ENCODE results near the gene GMNN. TPM values are rescaled to one million over a fixed set of nuclear protein-coding genes. Genes with fewer than 3 reads are reported as not detected.

Gene GMNN
- total and polyA plus RNA-seq, 4 donors = 5.3 to 13.1 (median 8.5) TPM

- DNase-seq (no peak), ATAC-seq (ENCODE audit: low FRiP score) (no peak)
- Histone ChIP-seq H3K9me3 (ENCODE audit: control insufficient read depth, low read length) (no peaks in the 10 kb centered on the region), H3K36me3 (ENCODE audit: control insufficient read depth in 1 of 2, insufficient read depth in 2 of 2, low read length in 1 of 2) (no peaks in the 10 kb centered on the region), H3K27me3 (ENCODE audit: control insufficient read depth in 1 of 2, insufficient read depth in 2 of 2, low read length in 1 of 2) (no peaks in the 10 kb centered on the region), H3K4me3 (ENCODE audit: low read length in 2 of 2) (no peak overlapping the region), H3K27ac (ENCODE audit: low read depth in 1 of 2, low read length in 2 of 2) (no peak overlapping the region), H3K4me1 (ENCODE audit: control insufficient read depth in 1 of 2, insufficient read depth in 2 of 2, low read length in 2 of 2) (no peaks in the 10 kb centered on the region)
- WGBS, 2 donors = 89 to 93% methylated on average over 4 of the region's 4 CpGs
- intact Hi-C loops (cut with DNase I) = no loop called here
These were observed 5.5 kb downstream of the GMNN start for GRCh38 chr6:24780206-24780605.

GRCh38 chr6:24788031-24788665 lies 13.4 kb downstream of the GMNN start:
- H3K27me3 ChIP-seq (ENCODE audit: control insufficient read depth in 1 of 2, insufficient read depth in 2 of 2, low read length in 1 of 2) = no peaks in the 10 kb centered on the region

GRCh38 chr6:24795106-24795505 lies 20.4 kb downstream of the GMNN start:
- DNase-seq (no peak), ATAC-seq (ENCODE audit: low FRiP score) (no peak)
- no peak overlapping the region for H3K27ac ChIP-seq (ENCODE audit: low read depth in 1 of 2, low read length in 2 of 2)
- H3K36me3 ChIP-seq (ENCODE audit: control insufficient read depth in 1 of 2, insufficient read depth in 2 of 2, low read length in 1 of 2) = no peaks in the 10 kb centered on the region
- H3K9me3 ChIP-seq (ENCODE audit: control insufficient read depth, low read length) = peaks cover 1% of the 10 kb centered on the region
- H3K27me3 ChIP-seq (ENCODE audit: control insufficient read depth in 1 of 2, insufficient read depth in 2 of 2, low read length in 1 of 2) = no peaks in the 10 kb centered on the region
- WGBS, 2 donors = 81 to 85% methylated on average over 2 of the region's 2 CpGs
- no peak overlapping the region for H3K4me3 ChIP-seq (ENCODE audit: low read length in 2 of 2)
- intact Hi-C loops (cut with DNase I) = no loop called here
- no peaks in the 10 kb centered on the region for H3K4me1 ChIP-seq (ENCODE audit: control insufficient read depth in 1 of 2, insufficient read depth in 2 of 2, low read length in 2 of 2)

More at GRCh38 chr6:24788031-24788665, 13.4 kb downstream of the GMNN start:
- H3K4me1 ChIP-seq (ENCODE audit: control insufficient read depth in 1 of 2, insufficient read depth in 2 of 2, low read length in 2 of 2) = no peaks in the 10 kb centered on the region
- no peaks in the 10 kb centered on the region for H3K36me3 ChIP-seq (ENCODE audit: control insufficient read depth in 1 of 2, insufficient read depth in 2 of 2, low read length in 1 of 2)
- no peak overlapping the region for H3K27ac ChIP-seq (ENCODE audit: low read depth in 1 of 2, low read length in 2 of 2)
- intact Hi-C loops (cut with DNase I) = no loop called here
- ATAC-seq (ENCODE audit: low FRiP score) (no peak), DNase-seq (no peak)
- H3K9me3 ChIP-seq (ENCODE audit: control insufficient read depth, low read length) = no peaks in the 10 kb centered on the region
- no peak overlapping the region for H3K4me3 ChIP-seq (ENCODE audit: low read length in 2 of 2)
- 89 to 93% methylated on average over 4 of the region's 4 CpGs for WGBS, 2 donors

GRCh38 chr6:24796616-24797290 lies 22.0 kb downstream of the GMNN start:
- Histone ChIP-seq H3K27ac (ENCODE audit: low read depth in 1 of 2, low read length in 2 of 2) (no peak overlapping the region), H3K4me1 (ENCODE audit: control insufficient read depth in 1 of 2, insufficient read depth in 2 of 2, low read length in 2 of 2) (no peaks in the 10 kb centered on the region), H3K9me3 (ENCODE audit: control insufficient read depth, low read length) (peaks cover 1% of the 10 kb centered on the region), H3K27me3 (ENCODE audit: control insufficient read depth in 1 of 2, insufficient read depth in 2 of 2, low read length in 1 of 2) (no peaks in the 10 kb centered on the region), H3K4me3 (ENCODE audit: low read length in 2 of 2) (no peak overlapping the region), H3K36me3 (ENCODE audit: control insufficient read depth in 1 of 2, insufficient read depth in 2 of 2, low read length in 1 of 2) (no peaks in the 10 kb centered on the region)
- DNase-seq (no peak), ATAC-seq (ENCODE audit: low FRiP score) (no peak)
- intact Hi-C loops (cut with DNase I) = no loop called here
- WGBS, 2 donors = 95 to 96% methylated on average over 6 of the region's 6 CpGs

DNA sequence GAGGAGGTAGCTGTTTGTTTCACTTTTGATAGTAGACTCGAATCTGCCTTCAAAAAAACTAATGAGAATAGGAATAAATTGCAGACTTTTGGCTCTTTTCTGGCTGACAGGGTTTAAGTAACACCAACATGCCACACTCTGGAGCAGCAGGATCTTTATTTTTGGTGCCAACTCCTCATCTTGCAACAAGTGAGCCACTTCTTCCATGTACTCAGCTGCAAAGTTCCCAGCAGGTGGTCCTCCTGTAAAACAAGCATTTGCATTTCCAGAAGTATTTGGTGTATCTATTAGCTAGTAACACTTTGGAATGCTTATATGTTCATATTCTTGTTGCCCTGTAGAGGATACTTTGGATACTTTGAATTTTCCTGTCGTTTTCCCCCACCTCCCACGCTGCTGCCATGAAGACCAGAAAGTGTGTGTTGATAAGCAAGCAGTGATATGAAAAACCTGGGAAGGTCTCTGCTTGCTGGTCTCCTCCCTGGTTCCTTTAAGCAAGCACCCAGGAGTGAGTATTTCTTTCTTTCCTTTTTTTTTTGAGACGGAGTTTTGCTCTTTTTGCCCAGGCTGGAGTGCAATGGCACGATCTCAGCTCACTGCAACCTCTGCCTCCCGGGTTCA lies 23.0 kb downstream of the GMNN start:
- Histone ChIP-seq H3K27ac (ENCODE audit: low read depth in 1 of 2, low read length in 2 of 2) (no peak overlapping the region), H3K27me3 (ENCODE audit: control insufficient read depth in 1 of 2, insufficient read depth in 2 of 2, low read length in 1 of 2) (no peaks in the 10 kb centered on the region), H3K4me3 (ENCODE audit: low read length in 2 of 2) (no peak overlapping the region), H3K36me3 (ENCODE audit: control insufficient read depth in 1 of 2, insufficient read depth in 2 of 2, low read length in 1 of 2) (no peaks in the 10 kb centered on the region), H3K9me3 (ENCODE audit: control insufficient read depth, low read length) (peaks cover 1% of the 10 kb centered on the region), H3K4me1 (ENCODE audit: control insufficient read depth in 1 of 2, insufficient read depth in 2 of 2, low read length in 2 of 2) (no peaks in the 10 kb centered on the region)
- intact Hi-C loops (cut with DNase I) = no loop called here
- no peak for ATAC-seq (ENCODE audit: low FRiP score)
- WGBS, 2 donors = 59 to 66% methylated on average over 6 of the region's 6 CpGs
- no peak for DNase-seq

- no peak for ATAC-seq (ENCODE audit: low FRiP score)
- H3K4me1 ChIP-seq (ENCODE audit: control insufficient read depth in 1 of 2, insufficient read depth in 2 of 2, low read length in 2 of 2) = no peaks in the 10 kb centered on the region
- DNase-seq = no peak
- no peak within 1 kb of the TSS for H3K4me3 ChIP-seq (ENCODE audit: low read length in 2 of 2)
- no peak within 1 kb of the TSS for H3K27ac ChIP-seq (ENCODE audit: low read depth in 1 of 2, low read length in 2 of 2)
- 83 to 86% methylated on average over 13 of the region's 13 CpGs for WGBS, 2 donors
- intact Hi-C loops (cut with DNase I) = no loop called here
- H3K27me3 ChIP-seq (ENCODE audit: control insufficient read depth in 1 of 2, insufficient read depth in 2 of 2, low read length in 1 of 2) = no peaks in the 10 kb centered on the region
- H3K36me3 ChIP-seq (ENCODE audit: control insufficient read depth in 1 of 2, insufficient read depth in 2 of 2, low read length in 1 of 2) = no peaks in the 10 kb centered on the region
- H3K9me3 ChIP-seq (ENCODE audit: control insufficient read depth, low read length) = peaks cover 1% of the 10 kb centered on the region
These were observed 24.2 kb downstream of the GMNN start, which contains the start of gene ARMH2 for GRCh38 chr6:24798740-24799540. Gene ARMH2 (minus strand): TSS chr6:24798917. CDS start chr6:24798857, 60 bp downstream.

DNA sequence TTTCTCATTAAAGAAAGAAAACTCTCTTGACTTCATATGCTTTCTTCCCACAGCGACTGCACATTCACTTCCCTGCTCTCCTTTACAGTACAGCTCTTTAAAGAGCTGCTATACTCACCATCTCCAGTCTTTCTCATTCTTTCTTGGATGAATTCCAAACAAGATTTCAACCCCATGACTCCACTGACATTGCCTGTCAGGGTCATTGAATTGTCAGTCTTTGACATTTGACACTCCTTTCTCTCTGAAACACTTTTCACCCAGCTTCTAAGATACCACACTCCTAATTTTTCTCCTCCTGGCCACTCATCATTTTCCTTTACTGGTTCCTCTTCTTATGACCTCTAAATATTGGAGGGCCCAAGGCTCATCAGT lies 24.8 kb downstream of the GMNN start:
- Histone ChIP-seq H3K9me3 (ENCODE audit: control insufficient read depth, low read length) (peaks cover 1% of the 10 kb centered on the region), H3K4me3 (ENCODE audit: low read length in 2 of 2) (no peak overlapping the region), H3K27ac (ENCODE audit: low read depth in 1 of 2, low read length in 2 of 2) (no peak overlapping the region), H3K4me1 (ENCODE audit: control insufficient read depth in 1 of 2, insufficient read depth in 2 of 2, low read length in 2 of 2) (no peaks in the 10 kb centered on the region), H3K27me3 (ENCODE audit: control insufficient read depth in 1 of 2, insufficient read depth in 2 of 2, low read length in 1 of 2) (no peaks in the 10 kb centered on the region), H3K36me3 (ENCODE audit: control insufficient read depth in 1 of 2, insufficient read depth in 2 of 2, low read length in 1 of 2) (no peaks in the 10 kb centered on the region)
- 91 to 96% methylated on average over 1 of the region's 1 CpG for WGBS, 2 donors
- intact Hi-C loops (cut with DNase I) = no loop called here
- DNase-seq = no peak
- ATAC-seq (ENCODE audit: low FRiP score) = no peak

GRCh38 chr6:24802271-24803059 lies 27.7 kb downstream of the GMNN start:
- Histone ChIP-seq H3K4me1 (ENCODE audit: control insufficient read depth in 1 of 2, insufficient read depth in 2 of 2, low read length in 2 of 2) (no peaks in the 10 kb centered on the region), H3K9me3 (ENCODE audit: control insufficient read depth, low read length) (no peaks in the 10 kb centered on the region), H3K4me3 (ENCODE audit: low read length in 2 of 2) (no peak overlapping the region), H3K27me3 (ENCODE audit: control insufficient read depth in 1 of 2, insufficient read depth in 2 of 2, low read length in 1 of 2) (no peaks in the 10 kb centered on the region), H3K36me3 (ENCODE audit: control insufficient read depth in 1 of 2, insufficient read depth in 2 of 2, low read length in 1 of 2) (no peaks in the 10 kb centered on the region), H3K27ac (ENCODE audit: low read depth in 1 of 2, low read length in 2 of 2) (no peak overlapping the region)
- DNase-seq = no peak
- intact Hi-C loops (cut with DNase I) = no loop called here
- ATAC-seq (ENCODE audit: low FRiP score) = no peak
- 91 to 93% methylated on average over 8 of the region's 8 CpGs for WGBS, 2 donors

Data from aorta (tissue), 5 donors.